Dendritic cell treated with granulocyte-macrophage colony-stimulating factor and Interleukin-4, amounts not matched to agents 40 ng/mL and 50 ng/mL, for 4 days (primary cell): Measurements from ENCODE around the gene FGA.

Experiments
- H3K27ac Mint-ChIP-seq: one replicate; pipeline ENCODE4 v1.8.0; 2022; ENCODE audit warnings: mild to moderate bottlenecking, mixed read lengths
- H3K27me3 Mint-ChIP-seq: one replicate; pipeline ENCODE4 v1.8.0; 2022; ENCODE audit warnings: mild to moderate bottlenecking, mixed read lengths
- H3K36me3 Mint-ChIP-seq: one replicate; pipeline ENCODE4 v1.8.0; 2022; ENCODE audit warnings: low read depth, mixed read lengths
- H3K4me1 Mint-ChIP-seq: one replicate; pipeline ENCODE4 v1.8.0; 2022; ENCODE audit warnings: low read depth, mixed read lengths
- H3K4me3 Mint-ChIP-seq: one replicate; pipeline ENCODE4 v1.8.0; 2022; ENCODE audit warnings: mild to moderate bottlenecking, moderate library complexity, mixed read lengths
- H3K9me3 Mint-ChIP-seq: one replicate; pipeline ENCODE4 v1.8.0; 2022; ENCODE audit warnings: mixed read lengths
- intact Hi-C: fragments of 100-400 bp; cut with micrococcal nuclease; formaldehyde crosslinking; loops from one replicate; pipeline ENCODE4 v1.15.0; 2022

Gene FGA

DNA sequence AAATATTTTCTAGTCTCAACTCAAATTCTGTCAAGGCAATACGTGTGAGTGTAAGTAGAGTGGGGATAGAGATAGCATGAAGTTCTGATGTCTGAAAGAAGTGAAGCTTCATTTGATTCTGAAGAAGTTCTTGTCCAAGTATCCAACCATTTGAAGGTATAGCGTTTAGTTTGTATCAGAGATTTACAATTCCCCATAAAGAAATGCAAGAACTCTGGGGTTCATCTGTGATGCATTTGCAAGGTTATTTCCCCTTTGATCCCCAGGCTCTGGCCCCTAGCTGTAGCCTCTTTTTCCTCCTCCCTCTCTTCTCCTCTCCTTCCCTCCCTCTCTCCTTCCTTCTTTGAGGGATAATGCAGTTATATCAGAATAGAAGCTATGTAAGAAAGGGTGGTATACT lies 7.8 kb downstream of the FGA start:
- Mint-ChIP-seq H3K27me3 (peaks cover 1% of the 10 kb centered on the region), H3K4me1 (no peaks in the 10 kb centered on the region), H3K9me3 (no peaks in the 10 kb centered on the region), H3K4me3 (no peak overlapping the region), H3K36me3 (no peaks in the 10 kb centered on the region), H3K27ac (no peak overlapping the region)
- intact Hi-C loops, result no loop called here

DNA sequence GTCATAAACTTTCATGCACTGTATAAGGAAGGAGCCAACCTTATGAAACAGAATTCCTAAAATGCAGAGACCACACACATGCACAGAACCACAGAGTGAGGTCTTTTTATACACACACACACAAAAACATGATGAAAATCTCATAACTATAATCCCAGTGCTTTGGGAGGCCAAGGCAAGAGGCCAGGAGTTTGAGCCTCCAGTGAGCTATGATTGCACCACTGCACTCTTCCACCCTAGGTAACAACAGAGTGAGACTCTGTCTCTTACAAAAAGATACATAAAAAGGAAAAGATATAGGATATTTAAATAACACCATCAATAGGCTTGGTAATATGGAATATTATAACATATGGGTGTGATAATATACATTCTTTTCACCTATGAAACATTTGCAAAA lies 10.6 kb downstream of the FGA start:
- intact Hi-C loops, result no loop called here
- Mint-ChIP-seq H3K4me1 (no peaks in the 10 kb centered on the region), H3K36me3 (no peaks in the 10 kb centered on the region), H3K9me3 (no peaks in the 10 kb centered on the region), H3K27ac (no peak overlapping the region), H3K4me3 (no peak overlapping the region), H3K27me3 (no peaks in the 10 kb centered on the region)

DNA sequence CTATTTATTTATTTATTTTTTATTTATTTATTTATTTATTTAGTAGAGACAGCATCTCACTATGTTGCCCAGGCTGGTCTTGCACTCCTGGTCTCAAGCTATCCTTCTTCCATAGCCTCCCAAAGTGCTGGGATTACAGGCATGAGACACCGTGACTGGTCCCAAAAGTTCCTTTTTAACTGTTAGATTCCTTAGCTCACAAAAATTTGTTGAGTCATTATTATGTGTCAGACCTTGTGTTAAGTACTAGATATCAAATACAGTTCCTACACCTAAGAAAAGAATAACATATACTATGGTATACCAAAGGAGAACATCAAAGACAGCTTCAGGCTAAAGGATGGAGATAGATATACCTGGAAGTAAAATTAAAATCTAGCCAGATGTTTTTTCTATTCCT lies 11.6 kb downstream of the FGA start:
- H3K4me1 Mint-ChIP-seq, result no peaks in the 10 kb centered on the region
- H3K36me3 Mint-ChIP-seq, result no peaks in the 10 kb centered on the region
- no peak overlapping the region for H3K27ac Mint-ChIP-seq
- no peak overlapping the region for H3K4me3 Mint-ChIP-seq
- intact Hi-C loops, result no loop called here
- no peaks in the 10 kb centered on the region for H3K9me3 Mint-ChIP-seq
- H3K27me3 Mint-ChIP-seq, result no peaks in the 10 kb centered on the region

DNA sequence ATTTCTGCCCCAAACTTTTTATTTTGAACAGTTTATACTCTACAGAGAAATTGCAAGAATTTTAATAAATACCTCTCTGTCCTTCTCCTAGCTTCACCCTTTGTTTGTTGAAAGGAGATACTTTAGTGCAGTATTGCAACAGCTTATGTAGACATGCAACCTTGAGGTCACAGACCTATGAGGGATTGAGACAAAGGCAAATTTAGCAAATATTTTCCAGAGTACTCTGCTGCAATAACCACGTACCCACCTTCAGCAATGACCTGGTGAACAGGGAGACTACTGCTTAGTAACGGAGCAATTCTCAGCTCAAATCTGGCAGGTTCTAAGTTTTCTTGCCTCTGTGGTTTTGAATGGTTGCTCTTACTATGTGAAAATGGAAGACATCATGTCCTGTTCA lies 13.2 kb downstream of the FGA start:
- Mint-ChIP-seq H3K4me3 (no peak overlapping the region), H3K36me3 (no peaks in the 10 kb centered on the region), H3K27ac (no peak overlapping the region), H3K9me3 (no peaks in the 10 kb centered on the region), H3K4me1 (no peaks in the 10 kb centered on the region), H3K27me3 (no peaks in the 10 kb centered on the region)
- intact Hi-C loops, result no loop called here

DNA sequence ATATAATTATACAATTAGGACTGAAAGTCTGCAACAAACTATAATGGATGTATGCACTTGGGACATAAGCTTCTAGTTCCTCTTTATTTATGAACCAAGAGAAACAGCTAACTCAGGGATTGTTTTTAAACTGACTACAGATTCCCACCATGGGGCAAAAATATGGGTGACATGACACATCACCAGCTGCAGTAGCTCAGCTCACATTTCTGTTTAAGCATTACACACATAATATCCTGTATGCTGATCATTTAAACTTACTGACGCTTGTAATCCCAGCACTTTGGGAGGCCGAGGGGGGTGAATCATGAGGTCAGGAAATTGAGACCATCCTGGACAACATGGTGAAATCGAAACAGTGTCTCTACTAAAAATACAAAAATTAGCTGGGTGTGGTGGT lies 16.2 kb downstream of the FGA start:
- intact Hi-C loops, result no loop called here
- no peak overlapping the region for H3K4me3 Mint-ChIP-seq
- no peak overlapping the region for H3K27ac Mint-ChIP-seq
- H3K36me3 Mint-ChIP-seq, result no peaks in the 10 kb centered on the region
- no peaks in the 10 kb centered on the region for H3K27me3 Mint-ChIP-seq
- no peaks in the 10 kb centered on the region for H3K4me1 Mint-ChIP-seq
- no peaks in the 10 kb centered on the region for H3K9me3 Mint-ChIP-seq

DNA sequence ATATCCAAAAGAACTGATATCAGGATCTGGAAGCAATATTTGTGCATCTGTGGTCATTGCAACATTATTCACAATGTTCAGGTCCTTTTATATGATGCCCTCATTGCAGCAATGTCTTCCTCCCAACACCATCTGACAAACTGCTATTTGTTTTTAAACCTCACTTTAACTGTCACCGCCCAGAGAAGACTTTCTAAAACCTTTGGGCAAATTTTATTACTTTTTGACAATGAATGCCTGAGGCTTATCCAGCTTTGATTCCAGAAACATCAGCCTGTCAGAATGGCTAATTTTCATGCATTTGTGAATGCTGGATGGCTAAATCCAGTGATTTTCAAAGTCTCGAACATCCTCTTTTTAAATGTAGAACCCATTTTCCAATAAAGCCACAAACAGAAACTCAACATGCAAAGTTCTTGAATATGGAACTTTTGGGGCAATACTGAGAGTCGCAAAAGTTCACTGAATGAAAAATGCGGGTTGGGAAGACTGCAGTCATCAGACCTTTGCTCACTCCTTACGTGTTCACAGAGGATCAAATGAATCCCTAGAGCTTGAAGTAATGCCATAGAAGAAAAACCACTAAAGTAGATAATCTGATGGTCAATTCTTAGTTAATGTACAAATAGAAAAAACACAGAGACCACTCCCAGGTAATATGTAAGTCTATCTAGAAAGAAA lies 17.2 kb downstream of the FGA start:
- Mint-ChIP-seq H3K27ac (no peak overlapping the region), H3K27me3 (no peaks in the 10 kb centered on the region), H3K9me3 (no peaks in the 10 kb centered on the region), H3K4me1 (no peaks in the 10 kb centered on the region), H3K4me3 (no peak overlapping the region), H3K36me3 (no peaks in the 10 kb centered on the region)
- intact Hi-C loops, result no loop called here

DNA sequence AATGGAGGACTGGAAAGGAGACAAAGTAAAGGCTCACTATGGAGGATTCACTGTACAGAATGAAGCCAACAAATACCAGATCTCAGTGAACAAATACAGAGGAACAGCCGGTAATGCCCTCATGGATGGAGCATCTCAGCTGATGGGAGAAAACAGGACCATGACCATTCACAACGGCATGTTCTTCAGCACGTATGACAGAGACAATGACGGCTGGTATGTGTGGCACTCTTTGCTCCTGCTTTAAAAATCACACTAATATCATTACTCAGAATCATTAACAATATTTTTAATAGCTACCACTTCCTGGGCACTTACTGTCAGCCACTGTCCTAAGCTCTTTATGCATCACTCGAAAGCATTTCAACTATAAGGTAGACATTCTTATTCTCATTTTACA lies 21.0 kb downstream of the FGA start:
- no peaks in the 10 kb centered on the region for H3K9me3 Mint-ChIP-seq
- H3K27me3 Mint-ChIP-seq, result no peaks in the 10 kb centered on the region
- no peak overlapping the region for H3K27ac Mint-ChIP-seq

DNA sequence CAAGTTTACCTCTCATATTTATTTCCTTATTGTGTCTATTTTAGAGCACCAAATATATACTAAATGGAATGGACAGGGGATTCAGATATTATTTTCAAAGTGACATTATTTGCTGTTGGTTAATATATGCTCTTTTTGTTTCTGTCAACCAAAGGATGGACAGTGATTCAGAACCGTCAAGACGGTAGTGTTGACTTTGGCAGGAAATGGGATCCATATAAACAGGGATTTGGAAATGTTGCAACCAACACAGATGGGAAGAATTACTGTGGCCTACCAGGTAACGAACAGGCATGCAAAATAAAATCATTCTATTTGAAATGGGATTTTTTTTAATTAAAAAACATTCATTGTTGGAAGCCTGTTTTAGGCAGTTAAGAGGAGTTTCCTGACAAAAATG lies 21.5 kb downstream of the FGA start:
- Mint-ChIP-seq H3K9me3 (no peaks in the 10 kb centered on the region), H3K4me3 (no peak overlapping the region), H3K4me1 (no peaks in the 10 kb centered on the region), H3K36me3 (no peaks in the 10 kb centered on the region), H3K27ac (no peak overlapping the region), H3K27me3 (no peaks in the 10 kb centered on the region)
- intact Hi-C loops, result no loop called here

More for the DNA sequence above, 21.0 kb downstream of the FGA start:
- Mint-ChIP-seq H3K4me1 (no peaks in the 10 kb centered on the region), H3K4me3 (no peak overlapping the region), H3K36me3 (no peaks in the 10 kb centered on the region)
- intact Hi-C loops, result no loop called here

DNA sequence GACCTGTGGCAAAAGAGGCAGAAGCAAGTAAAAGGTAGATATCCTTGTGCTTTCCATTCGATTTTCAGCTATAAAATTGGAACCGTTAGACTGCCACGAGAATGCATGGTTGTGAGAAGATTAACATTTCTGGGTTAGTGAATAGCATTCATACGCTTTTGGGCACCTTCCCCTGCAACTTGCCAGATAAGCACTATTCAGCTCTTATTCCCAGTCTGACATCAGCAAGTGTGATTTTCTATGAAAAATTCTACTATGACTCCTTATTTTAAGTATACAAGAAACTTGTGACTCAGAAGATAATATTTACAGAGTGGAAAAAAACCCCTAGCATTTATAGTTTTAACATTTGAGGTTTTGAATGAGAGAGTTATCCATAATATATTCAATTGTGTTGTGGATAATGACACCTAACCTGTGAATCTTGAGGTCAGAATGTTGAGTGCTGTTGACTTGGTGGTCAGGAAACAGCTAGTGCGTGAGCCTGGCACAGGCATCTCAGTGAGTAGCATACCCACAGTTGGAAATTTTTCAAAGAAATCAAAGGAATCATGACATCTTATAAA lies 23.8 kb downstream of the FGA start:
- no peaks in the 10 kb centered on the region for H3K4me1 Mint-ChIP-seq
- intact Hi-C loops, result no loop called here
- H3K36me3 Mint-ChIP-seq, result no peaks in the 10 kb centered on the region
- H3K27ac Mint-ChIP-seq, result no peak overlapping the region
- H3K9me3 Mint-ChIP-seq, result no peaks in the 10 kb centered on the region
- no peaks in the 10 kb centered on the region for H3K27me3 Mint-ChIP-seq
- no peak overlapping the region for H3K4me3 Mint-ChIP-seq

DNA sequence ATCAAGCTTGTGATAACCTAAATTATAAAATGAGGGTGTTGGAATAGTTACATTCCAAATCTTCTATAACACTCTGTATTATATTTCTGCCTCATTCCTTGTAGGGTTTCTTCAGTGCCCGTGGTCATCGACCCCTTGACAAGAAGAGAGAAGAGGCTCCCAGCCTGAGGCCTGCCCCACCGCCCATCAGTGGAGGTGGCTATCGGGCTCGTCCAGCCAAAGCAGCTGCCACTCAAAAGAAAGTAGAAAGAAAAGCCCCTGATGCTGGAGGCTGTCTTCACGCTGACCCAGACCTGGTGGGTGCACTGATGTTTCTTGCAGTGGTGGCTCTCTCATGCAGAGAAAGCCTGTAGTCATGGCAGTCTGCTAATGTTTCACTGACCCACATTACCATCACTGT lies 24.8 kb downstream of the FGA start:
- intact Hi-C loops, result no loop called here
- Mint-ChIP-seq H3K4me3 (no peak overlapping the region), H3K9me3 (no peaks in the 10 kb centered on the region)

DNA sequence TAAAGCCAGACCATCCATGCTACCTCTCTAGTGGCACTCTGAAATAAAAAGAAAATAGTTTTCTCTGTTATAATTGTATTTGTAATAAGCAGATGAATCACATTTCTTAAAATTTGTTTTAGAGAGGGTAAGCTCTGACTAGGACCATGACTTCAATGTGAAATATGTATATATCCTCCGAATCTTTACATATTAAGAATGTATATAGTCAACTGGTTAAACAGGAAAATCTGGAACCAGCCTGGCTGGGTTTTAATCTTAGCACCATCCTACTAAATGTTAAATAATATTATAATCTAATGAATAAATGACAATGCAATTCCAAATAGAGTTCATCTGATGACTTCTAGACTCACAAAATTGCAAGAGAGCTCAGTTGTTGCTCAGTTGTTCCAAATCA lies 26.2 kb downstream of the FGA start:
- Mint-ChIP-seq H3K9me3 (no peaks in the 10 kb centered on the region), H3K27me3 (no peaks in the 10 kb centered on the region), H3K27ac (no peak overlapping the region), H3K36me3 (no peaks in the 10 kb centered on the region), H3K4me1 (no peaks in the 10 kb centered on the region), H3K4me3 (no peak overlapping the region)
- intact Hi-C loops, result no loop called here

More for the DNA sequence above, 24.8 kb downstream of the FGA start:
- no peaks in the 10 kb centered on the region for H3K36me3 Mint-ChIP-seq
- no peak overlapping the region for H3K27ac Mint-ChIP-seq
- no peaks in the 10 kb centered on the region for H3K4me1 Mint-ChIP-seq
- no peaks in the 10 kb centered on the region for H3K27me3 Mint-ChIP-seq

DNA sequence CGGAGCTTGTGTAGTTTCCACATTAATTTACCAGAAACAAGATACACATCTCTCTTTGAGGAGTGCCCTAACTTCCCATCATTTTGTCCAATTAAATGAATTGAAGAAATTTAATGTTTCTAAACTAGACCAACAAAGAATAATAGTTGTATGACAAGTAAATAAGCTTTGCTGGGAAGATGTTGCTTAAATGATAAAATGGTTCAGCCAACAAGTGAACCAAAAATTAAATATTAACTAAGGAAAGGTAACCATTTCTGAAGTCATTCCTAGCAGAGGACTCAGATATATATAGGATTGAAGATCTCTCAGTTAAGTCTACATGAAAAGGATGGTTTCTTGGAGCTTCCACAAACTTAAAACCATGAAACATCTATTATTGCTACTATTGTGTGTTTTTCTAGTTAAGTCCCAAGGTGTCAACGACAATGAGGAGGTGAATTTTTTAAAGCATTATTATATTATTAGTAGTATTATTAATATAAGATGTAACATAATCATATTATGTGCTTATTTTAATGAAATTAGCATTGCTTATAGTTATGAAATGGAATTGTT lies 27.8 kb downstream of the FGA start, which contains the start of gene FGB:
FGB (plus strand) TSS at position 315 of the 558 bp plus-strand sequence; CDS start at position 323, 8 bp downstream.
- Mint-ChIP-seq H3K27me3 (no peaks in the 10 kb centered on the region), H3K27ac (no peak within 1 kb of the TSS), H3K36me3 (no peaks in the 10 kb centered on the region), H3K9me3 (no peaks in the 10 kb centered on the region), H3K4me1 (no peaks in the 10 kb centered on the region), H3K4me3 (no peak within 1 kb of the TSS)
- intact Hi-C loops, result no loop called here

DNA sequence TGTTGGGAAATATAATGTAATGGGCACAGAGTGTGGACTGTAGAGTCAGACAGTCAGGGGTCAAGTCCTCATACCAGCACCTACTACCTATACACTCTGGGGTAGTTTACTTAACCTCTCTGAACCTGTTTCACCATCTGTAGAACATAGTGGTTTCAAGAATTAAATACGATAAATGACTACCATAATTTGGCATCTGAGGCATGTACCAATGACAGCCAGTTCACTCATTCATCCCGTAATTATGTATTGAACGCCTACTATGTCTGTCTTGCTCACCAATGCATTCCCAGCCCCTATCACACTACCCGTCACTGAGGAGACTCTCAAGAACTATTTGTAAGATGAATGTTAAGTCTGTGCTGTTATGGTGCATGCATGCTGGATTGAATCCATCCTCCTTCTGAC lies 29.7 kb downstream of the FGA start:
- Mint-ChIP-seq H3K9me3 (peaks cover 9% of the 10 kb centered on the region), H3K36me3 (no peaks in the 10 kb centered on the region), H3K4me3 (no peak overlapping the region), H3K4me1 (no peaks in the 10 kb centered on the region), H3K27ac (no peak overlapping the region), H3K27me3 (no peaks in the 10 kb centered on the region)
- intact Hi-C loops, result no loop called here

DNA sequence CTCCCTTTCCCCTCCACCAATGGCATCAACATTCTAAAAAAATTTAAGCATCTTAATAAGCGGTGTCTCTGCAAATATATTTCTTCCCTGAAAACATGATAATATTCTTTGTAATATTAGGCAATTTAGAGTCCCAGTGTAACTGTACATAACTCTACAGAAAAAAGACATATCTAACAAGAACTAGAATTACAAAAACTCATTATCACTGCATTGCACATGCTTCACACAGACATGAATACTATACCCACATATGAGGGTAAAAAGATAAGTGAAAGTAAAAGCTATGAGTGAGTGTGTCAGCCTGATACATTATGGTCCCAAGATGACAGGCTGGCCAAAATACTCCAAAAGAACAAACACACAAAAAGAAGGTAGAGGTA lies 30.1 kb downstream of the FGA start:
- H3K27ac Mint-ChIP-seq, result no peak overlapping the region
- no peak overlapping the region for H3K4me3 Mint-ChIP-seq
- no peaks in the 10 kb centered on the region for H3K4me1 Mint-ChIP-seq
- H3K9me3 Mint-ChIP-seq, result peaks cover 9% of the 10 kb centered on the region
- no peaks in the 10 kb centered on the region for H3K27me3 Mint-ChIP-seq
- intact Hi-C loops, result no loop called here
- H3K36me3 Mint-ChIP-seq, result no peaks in the 10 kb centered on the region
